WI38 (cell line): Measurements from ENCODE around the gene OBSCN.

Source experiments
- H3K4me3 ChIP-seq: 2 replicates; pipeline ENCODE4 v1.5.1; 2011; ENCODE audit warnings: low read depth, mild to moderate bottlenecking, control low read depth, low read length
- CTCF ChIP-seq: IDR thresholded peaks from 2 replicates; pipeline ENCODE4 v1.5.1; 2012; ENCODE audit warnings: low read depth, mild to moderate bottlenecking, control low read depth, low read length

OBSCN gene

GRCh38 chr1:228304225-228304624 is 96.4 kb downstream of the OBSCN start:
- TF ChIP-seq CTCF = no peak
- no peak overlapping the region for H3K4me3 ChIP-seq

- no peak overlapping the region for H3K4me3 ChIP-seq
- no peak for TF ChIP-seq CTCF
These were observed 97.0 kb downstream of the OBSCN start for GRCh38 chr1:228304766-228305395.

GRCh38 chr1:228305721-228306152 is 97.9 kb downstream of the OBSCN start:
- TF ChIP-seq CTCF = no peak

GRCh38 chr1:228306275-228307217 is 98.7 kb downstream of the OBSCN start:
- H3K4me3 ChIP-seq = no peak overlapping the region
- no peak for TF ChIP-seq CTCF

More at GRCh38 chr1:228305721-228306152, 97.9 kb downstream of the OBSCN start:
- H3K4me3 ChIP-seq = no peak overlapping the region

- H3K4me3 ChIP-seq = no peak overlapping the region
- no peak for TF ChIP-seq CTCF
These were observed 99.6 kb downstream of the OBSCN start for GRCh38 chr1:228307218-228308023.

DNA sequence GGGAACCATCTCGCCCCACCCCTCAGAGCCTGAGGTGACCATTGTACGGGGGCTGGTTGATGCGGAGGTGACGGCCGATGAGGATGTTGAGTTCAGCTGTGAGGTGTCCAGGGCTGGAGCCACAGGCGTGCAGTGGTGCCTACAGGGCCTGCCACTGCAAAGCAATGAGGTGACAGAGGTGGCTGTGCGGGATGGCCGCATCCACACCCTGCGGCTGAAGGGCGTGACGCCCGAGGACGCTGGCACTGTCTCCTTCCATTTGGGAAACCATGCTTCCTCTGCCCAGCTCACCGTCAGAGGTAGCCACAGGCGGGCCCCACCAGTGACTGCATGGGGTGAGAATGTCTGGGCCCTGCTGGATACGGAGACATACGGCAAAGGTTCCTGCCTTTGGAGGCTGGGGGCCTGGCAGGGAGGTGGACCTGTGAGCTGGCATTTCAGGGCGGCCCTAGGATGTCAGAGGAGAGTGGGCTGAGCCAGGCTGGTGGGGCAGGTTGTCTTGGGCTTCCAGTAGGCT is 100.3 kb downstream of the OBSCN start:
- TF ChIP-seq CTCF = no peak
- no peak overlapping the region for H3K4me3 ChIP-seq
